Suprapubic skin (tissue), 4 donors: ENCODE data around the gene HPCAL1.

Experiments
- EP300 ChIP-seq: sonication (generic); formaldehyde crosslinking; IDR thresholded peaks from one replicate; pipeline ENCODE4 v1.6.1; 2017; ENCODE audit warnings: antibody characterized with exemption
- POLR2A ChIP-seq, 2 donors: fragments of 450-650 bp; IDR thresholded peaks; one replicate each; pipeline ENCODE4 v1.6.1; 2017; ENCODE audit warnings: antibody characterized with exemption in 2 of 2, mild to moderate bottlenecking in 2 of 2, moderate library complexity in 2 of 2
- POLR2AphosphoS5 ChIP-seq, 3 donors: sonication (generic); formaldehyde crosslinking; IDR thresholded peaks; one replicate each; pipeline ENCODE4 v1.6.1; 2017; ENCODE audit warnings: antibody characterized with exemption in 3 of 3
- TF ChIP-seq, protein P1 (sequence below), 2 donors: fragments of 200-600 bp in 1 of 2; fragments of 450-650 bp in 1 of 2; sonication (generic) in 1 of 2; IDR thresholded peaks; one replicate each; pipeline ENCODE4 v1.5.1; 2016 to 2019; ENCODE audit warnings: antibody characterized with exemption in 2 of 2, mild to moderate bottlenecking in 1 of 2, moderate library complexity in 1 of 2

DNA sequence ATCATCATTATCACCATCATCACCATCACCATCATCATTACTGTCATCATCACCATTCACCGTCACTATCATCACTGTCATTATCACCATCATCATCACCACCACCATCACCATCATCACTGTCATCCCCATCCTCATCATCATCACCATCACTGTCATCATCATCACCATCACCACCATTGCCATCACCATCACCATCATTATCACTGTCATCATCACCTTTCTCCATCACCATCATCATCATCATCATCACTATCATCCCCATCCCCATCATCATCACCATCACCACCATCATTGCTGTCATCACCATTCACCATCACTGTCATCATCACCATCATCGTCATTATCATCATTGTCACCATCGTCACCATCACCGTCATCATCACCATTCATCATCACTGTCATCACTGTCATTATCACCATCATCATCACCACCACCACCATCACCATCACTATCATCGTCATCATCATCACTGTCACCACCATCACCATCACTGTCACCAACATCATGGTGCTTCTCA, 9.8 kb downstream of the HPCAL1 start:
- TF ChIP-seq, protein P1, sequence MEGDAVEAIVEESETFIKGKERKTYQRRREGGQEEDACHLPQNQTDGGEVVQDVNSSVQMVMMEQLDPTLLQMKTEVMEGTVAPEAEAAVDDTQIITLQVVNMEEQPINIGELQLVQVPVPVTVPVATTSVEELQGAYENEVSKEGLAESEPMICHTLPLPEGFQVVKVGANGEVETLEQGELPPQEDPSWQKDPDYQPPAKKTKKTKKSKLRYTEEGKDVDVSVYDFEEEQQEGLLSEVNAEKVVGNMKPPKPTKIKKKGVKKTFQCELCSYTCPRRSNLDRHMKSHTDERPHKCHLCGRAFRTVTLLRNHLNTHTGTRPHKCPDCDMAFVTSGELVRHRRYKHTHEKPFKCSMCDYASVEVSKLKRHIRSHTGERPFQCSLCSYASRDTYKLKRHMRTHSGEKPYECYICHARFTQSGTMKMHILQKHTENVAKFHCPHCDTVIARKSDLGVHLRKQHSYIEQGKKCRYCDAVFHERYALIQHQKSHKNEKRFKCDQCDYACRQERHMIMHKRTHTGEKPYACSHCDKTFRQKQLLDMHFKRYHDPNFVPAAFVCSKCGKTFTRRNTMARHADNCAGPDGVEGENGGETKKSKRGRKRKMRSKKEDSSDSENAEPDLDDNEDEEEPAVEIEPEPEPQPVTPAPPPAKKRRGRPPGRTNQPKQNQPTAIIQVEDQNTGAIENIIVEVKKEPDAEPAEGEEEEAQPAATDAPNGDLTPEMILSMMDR (IDR thresholded peaks at IDR 0.05) = peak in 1 of 2 donors; percentile 6
- no peak for TF ChIP-seq POLR2AphosphoS5 (IDR thresholded peaks at IDR 0.05)
- TF ChIP-seq EP300 = no peak
- TF ChIP-seq POLR2A (IDR thresholded peaks at IDR 0.05) = no peak
